GM23338 (cell line): ENCODE data around the gene UNC13C. TPM values are rescaled to one million over a fixed set of nuclear protein-coding genes. Genes with fewer than 3 reads are reported as not detected.

Source experiments
- EZH2 ChIP-seq: fragments of 200-600 bp; sonication (generic); IDR thresholded peaks from one replicate; pipeline ENCODE4 v1.8.0; 2017; ENCODE audit warnings: antibody characterized with exemption, mild to moderate bottlenecking, low read depth; ENCODE audit not compliant: unreplicated experiment
- JUNB ChIP-seq: IDR thresholded peaks from one replicate; pipeline ENCODE4 v1.6.1; 2016; ENCODE audit warnings: antibody characterized with exemption; ENCODE audit not compliant: unreplicated experiment
- polyA plus RNA-seq: library from polyadenylated mRNA; unstranded; fragments of >200 nt; fragmentation: Nextera tagmentation; extraction: Ambion mirVana; gene quantifications from 2 replicates; pipeline ENCODE4 v1.2.1, GENCODE V29; 2016
- total RNA-seq: library from RNA; depleted of rRNA; stranded (reverse); fragments of >200 nt; shearing (Covaris generic); gene quantifications from 2 replicates; pipeline ENCODE4 v1.2.3, GENCODE V29; 2014
- TF ChIP-seq, protein P1 (sequence below): fragments of 250-450 bp; sonication (Bioruptor Pico); IDR thresholded peaks from 2 replicates; pipeline ENCODE4 v1.5.0; 2020; ENCODE audit warnings: mild to moderate bottlenecking, moderate library complexity
- TF ChIP-seq, protein P2 (sequence below): IDR thresholded peaks from one replicate; pipeline ENCODE4 v1.6.1; 2018; ENCODE audit warnings: antibody characterized with exemption; ENCODE audit not compliant: unreplicated experiment
- TF ChIP-seq, protein P3 (sequence below): IDR thresholded peaks from 2 replicates; pipeline ENCODE4 v1.6.1; 2016; ENCODE audit warnings: antibody characterized with exemption

Gene UNC13C
- total and polyA plus RNA-seq, 2 experiments from 2014 or later: 0.03 TPM; not detected in 1

DNA sequence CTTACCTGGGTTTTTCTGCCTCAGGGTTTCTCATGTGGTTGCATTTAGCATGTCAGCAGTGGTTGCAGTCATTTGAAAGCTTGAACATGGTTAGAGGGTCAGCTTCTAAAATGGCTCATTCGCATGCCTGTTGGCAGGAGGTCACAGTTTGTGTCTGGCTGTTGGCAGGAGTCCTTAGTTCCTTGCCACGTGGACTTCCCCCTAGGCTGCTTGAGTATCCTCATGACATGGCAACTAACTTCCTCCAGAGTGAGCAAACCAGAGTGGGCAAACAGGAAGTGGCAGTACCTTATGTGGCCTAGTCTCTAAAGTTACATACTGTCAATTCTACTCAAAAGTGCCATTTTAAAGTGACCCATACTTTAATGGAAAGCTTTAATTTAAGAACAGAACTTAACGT, 3.4 kb upstream of the UNC13C start (continued):
- TF ChIP-seq, protein P1, sequence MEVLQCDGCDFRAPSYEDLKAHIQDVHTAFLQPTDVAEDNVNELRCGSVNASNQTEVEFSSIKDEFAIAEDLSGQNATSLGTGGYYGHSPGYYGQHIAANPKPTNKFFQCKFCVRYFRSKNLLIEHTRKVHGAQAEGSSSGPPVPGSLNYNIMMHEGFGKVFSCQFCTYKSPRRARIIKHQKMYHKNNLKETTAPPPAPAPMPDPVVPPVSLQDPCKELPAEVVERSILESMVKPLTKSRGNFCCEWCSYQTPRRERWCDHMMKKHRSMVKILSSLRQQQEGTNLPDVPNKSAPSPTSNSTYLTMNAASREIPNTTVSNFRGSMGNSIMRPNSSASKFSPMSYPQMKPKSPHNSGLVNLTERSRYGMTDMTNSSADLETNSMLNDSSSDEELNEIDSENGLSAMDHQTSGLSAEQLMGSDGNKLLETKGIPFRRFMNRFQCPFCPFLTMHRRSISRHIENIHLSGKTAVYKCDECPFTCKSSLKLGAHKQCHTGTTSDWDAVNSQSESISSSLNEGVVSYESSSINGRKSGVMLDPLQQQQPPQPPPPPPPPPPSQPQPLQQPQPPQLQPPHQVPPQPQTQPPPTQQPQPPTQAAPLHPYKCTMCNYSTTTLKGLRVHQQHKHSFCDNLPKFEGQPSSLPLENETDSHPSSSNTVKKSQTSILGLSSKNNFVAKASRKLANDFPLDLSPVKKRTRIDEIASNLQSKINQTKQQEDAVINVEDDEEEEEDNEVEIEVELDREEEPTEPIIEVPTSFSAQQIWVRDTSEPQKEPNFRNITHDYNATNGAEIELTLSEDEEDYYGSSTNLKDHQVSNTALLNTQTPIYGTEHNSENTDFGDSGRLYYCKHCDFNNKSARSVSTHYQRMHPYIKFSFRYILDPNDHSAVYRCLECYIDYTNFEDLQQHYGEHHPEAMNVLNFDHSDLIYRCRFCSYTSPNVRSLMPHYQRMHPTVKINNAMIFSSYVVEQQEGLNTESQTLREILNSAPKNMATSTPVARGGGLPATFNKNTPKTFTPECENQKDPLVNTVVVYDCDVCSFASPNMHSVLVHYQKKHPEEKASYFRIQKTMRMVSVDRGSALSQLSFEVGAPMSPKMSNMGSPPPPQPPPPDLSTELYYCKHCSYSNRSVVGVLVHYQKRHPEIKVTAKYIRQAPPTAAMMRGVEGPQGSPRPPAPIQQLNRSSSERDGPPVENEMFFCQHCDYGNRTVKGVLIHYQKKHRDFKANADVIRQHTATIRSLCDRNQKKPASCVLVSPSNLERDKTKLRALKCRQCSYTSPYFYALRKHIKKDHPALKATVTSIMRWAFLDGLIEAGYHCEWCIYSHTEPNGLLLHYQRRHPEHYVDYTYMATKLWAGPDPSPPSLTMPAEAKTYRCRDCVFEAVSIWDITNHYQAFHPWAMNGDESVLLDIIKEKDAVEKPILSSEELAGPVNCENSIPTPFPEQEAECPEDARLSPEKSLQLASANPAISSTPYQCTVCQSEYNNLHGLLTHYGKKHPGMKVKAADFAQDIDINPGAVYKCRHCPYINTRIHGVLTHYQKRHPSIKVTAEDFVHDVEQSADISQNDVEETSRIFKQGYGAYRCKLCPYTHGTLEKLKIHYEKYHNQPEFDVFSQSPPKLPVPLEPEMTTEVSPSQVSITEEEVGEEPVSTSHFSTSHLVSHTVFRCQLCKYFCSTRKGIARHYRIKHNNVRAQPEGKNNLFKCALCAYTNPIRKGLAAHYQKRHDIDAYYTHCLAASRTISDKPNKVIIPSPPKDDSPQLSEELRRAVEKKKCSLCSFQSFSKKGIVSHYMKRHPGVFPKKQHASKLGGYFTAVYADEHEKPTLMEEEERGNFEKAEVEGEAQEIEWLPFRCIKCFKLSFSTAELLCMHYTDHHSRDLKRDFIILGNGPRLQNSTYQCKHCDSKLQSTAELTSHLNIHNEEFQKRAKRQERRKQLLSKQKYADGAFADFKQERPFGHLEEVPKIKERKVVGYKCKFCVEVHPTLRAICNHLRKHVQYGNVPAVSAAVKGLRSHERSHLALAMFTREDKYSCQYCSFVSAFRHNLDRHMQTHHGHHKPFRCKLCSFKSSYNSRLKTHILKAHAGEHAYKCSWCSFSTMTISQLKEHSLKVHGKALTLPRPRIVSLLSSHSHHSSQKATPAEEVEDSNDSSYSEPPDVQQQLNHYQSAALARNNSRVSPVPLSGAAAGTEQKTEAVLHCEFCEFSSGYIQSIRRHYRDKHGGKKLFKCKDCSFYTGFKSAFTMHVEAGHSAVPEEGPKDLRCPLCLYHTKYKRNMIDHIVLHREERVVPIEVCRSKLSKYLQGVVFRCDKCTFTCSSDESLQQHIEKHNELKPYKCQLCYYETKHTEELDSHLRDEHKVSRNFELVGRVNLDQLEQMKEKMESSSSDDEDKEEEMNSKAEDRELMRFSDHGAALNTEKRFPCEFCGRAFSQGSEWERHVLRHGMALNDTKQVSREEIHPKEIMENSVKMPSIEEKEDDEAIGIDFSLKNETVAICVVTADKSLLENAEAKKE: no peak
- TF ChIP-seq EZH2 (no peak), JUNB (no peak)
- TF ChIP-seq, protein P2, sequence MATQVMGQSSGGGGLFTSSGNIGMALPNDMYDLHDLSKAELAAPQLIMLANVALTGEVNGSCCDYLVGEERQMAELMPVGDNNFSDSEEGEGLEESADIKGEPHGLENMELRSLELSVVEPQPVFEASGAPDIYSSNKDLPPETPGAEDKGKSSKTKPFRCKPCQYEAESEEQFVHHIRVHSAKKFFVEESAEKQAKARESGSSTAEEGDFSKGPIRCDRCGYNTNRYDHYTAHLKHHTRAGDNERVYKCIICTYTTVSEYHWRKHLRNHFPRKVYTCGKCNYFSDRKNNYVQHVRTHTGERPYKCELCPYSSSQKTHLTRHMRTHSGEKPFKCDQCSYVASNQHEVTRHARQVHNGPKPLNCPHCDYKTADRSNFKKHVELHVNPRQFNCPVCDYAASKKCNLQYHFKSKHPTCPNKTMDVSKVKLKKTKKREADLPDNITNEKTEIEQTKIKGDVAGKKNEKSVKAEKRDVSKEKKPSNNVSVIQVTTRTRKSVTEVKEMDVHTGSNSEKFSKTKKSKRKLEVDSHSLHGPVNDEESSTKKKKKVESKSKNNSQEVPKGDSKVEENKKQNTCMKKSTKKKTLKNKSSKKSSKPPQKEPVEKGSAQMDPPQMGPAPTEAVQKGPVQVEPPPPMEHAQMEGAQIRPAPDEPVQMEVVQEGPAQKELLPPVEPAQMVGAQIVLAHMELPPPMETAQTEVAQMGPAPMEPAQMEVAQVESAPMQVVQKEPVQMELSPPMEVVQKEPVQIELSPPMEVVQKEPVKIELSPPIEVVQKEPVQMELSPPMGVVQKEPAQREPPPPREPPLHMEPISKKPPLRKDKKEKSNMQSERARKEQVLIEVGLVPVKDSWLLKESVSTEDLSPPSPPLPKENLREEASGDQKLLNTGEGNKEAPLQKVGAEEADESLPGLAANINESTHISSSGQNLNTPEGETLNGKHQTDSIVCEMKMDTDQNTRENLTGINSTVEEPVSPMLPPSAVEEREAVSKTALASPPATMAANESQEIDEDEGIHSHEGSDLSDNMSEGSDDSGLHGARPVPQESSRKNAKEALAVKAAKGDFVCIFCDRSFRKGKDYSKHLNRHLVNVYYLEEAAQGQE: no peak
- TF ChIP-seq, protein P3, sequence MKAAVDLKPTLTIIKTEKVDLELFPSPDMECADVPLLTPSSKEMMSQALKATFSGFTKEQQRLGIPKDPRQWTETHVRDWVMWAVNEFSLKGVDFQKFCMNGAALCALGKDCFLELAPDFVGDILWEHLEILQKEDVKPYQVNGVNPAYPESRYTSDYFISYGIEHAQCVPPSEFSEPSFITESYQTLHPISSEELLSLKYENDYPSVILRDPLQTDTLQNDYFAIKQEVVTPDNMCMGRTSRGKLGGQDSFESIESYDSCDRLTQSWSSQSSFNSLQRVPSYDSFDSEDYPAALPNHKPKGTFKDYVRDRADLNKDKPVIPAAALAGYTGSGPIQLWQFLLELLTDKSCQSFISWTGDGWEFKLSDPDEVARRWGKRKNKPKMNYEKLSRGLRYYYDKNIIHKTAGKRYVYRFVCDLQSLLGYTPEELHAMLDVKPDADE: no peak
